GM12891 (cell line): ENCODE results near the gene OSBPL6.

Experiments used
- PAX5 ChIP-seq: IDR thresholded peaks from 2 replicates; pipeline ENCODE4 v1.6.1; 2011; ENCODE audit warnings: low read length, moderate library complexity, mild to moderate bottlenecking; ENCODE audit not compliant: insufficient read depth, severe bottlenecking
- POLR2A ChIP-seq: IDR thresholded peaks from 2 replicates; pipeline ENCODE4 v1.6.1; 2011; ENCODE audit warnings: low read depth, low read length, control low read depth
- POLR2AphosphoS5 ChIP-seq: IDR thresholded peaks from 2 replicates; pipeline ENCODE4 v1.6.1; 2011; ENCODE audit warnings: low read depth, low read length, control low read depth
- POU2F2 ChIP-seq: IDR thresholded peaks from 2 replicates; pipeline ENCODE4 v1.6.1; 2011; ENCODE audit warnings: low read depth, mild to moderate bottlenecking, control low read depth, low read length, moderate library complexity
- SPI1 ChIP-seq: IDR thresholded peaks from 2 replicates; pipeline ENCODE4 v1.6.1; 2011; ENCODE audit warnings: low read depth, low read length, control low read depth
- TAF1 ChIP-seq: IDR thresholded peaks from 2 replicates; pipeline ENCODE4 v1.6.1; 2011; ENCODE audit warnings: low read depth, low read length, control low read depth

DNA sequence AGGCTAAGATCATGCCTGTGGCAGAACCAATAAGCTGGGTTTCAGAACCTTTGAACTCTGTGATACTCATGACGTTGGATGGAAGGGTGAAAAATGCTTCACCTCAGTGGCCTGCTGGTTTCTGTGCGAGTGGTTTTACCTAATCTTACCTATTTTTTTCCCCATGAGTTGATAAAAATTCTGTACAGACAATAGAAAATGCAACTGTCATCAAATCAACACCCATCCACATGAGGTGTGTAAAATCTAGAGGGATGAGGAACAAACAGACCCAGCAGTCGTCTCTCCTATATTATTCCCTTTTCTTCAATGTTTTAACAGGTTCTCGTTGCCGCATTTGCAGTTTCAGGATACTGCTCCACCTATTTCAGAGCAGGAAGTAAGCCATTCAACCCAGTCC, 189.4 kb downstream of the OSBPL6 start:
- no peak for TF ChIP-seq TAF1
- no peak for TF ChIP-seq POLR2AphosphoS5
- no peak for TF ChIP-seq SPI1
- no peak for TF ChIP-seq POLR2A
- no peak for TF ChIP-seq PAX5
- no peak for TF ChIP-seq POU2F2
